NCI-H69 (cell line): ENCODE results near the gene MIA2.
A peak's percentile ranks its signal among the peaks of the same experiment; 100 is the strongest.

Source experiments
- DNase-seq: peaks from one replicate; lab custom pipeline; 2025; lab: John Stamatoyannopoulos, UW

MIA2 gene

GRCh38 chr14:39383741-39384140, 150.0 kb downstream of the MIA2 start:
- no peak for DNase-seq

- no peak for DNase-seq
Measured at GRCh38 chr14:39384177-39384576, 150.5 kb downstream of the MIA2 start.

GRCh38 chr14:39393289-39393688, 159.6 kb downstream of the MIA2 start:
- no peak for DNase-seq

DNA sequence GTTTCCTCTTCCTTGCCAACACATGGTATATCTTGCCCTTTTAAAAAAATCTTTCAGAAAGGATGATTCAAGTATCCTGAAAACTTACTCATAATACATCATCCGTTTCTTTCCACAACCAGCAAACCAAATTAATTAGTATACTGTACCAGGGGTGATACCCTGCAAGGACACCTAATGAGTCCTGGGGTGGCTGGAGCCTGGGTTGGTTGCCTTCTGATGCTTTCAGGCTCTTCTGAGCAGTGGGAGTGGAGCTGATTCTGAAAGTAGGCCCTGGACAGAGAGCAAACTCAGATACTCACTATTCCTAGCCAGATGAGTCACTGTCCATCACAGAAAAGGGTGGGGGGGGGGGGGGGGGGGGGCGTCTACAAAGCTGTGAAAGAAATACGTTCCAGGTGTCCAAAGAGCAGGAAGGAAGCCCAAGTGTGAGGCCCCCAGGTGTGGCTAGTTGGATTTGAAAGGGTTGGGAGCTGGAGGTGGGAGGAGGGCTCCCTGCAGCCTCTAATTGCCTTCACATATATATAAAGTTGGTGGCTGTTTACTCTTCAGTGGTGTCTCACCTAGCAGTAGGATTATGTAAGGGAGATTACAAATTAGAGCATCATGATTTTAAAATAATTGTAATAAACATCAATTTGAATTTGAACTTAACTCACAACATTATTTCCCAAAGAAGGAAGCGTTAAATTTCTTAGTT, 162.0 kb downstream of the MIA2 start:
- DNase-seq: peak; percentile 90

DNA sequence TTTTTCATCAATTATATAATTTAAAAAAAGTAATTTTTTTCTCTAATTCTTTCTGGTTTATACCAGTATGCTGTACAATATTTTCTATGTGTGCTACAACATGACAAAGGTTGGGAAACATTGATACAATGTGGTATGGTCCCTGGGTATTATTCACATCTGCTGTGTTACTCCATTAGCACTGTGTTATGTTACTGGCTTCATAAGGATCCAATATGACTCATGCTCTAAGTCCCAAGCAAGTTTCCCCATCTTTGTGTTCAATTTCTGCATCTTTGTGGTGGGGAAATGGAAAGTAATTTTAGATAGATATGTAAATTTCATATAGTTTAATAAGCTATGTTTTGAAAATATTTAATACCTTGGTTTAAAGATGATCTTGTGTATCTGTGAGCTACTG, 162.7 kb downstream of the MIA2 start:
- peak; percentile 24 for DNase-seq

GRCh38 chr14:39398382-39398781, 164.7 kb downstream of the MIA2 start:
- DNase-seq: peak; percentile 38

DNA sequence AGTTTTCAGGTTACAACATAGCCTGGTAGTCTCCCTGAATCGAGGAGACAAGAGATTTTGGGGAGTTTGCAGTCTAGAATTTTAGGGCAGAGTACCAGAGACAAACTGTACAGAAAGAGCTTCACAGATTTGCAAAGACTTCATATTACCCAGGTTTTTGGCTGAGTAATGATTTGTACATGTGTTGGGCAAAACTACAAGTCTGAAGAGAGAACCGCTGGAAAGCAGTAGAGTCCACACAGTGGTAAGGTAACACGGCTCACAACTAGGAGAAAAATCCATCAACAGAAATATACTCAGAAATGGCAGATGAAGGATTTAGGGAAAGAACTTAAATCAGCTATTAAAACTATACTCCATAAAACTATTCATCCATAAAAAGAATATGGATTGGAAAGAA, 172.8 kb downstream of the MIA2 start:
- DNase-seq: no peak

DNA sequence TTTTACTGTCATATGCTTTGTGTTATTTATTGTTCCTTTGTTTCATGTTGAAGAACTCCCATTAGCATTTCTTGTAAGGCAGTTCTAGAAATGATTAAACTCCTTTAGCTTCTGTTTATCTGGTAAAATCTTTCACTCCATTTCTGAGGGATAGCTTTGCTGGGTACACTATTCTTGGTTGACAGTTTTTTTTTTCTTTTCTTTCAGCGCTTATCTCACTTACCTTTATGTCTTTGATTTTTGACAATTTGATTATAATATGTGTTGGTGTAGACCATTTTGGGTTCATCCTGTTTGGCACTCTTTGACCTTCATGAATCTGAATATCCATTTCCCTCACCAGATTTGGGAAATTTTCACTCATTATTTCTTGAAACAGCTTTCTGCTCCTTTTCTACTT, 182.4 kb downstream of the MIA2 start:
- no peak for DNase-seq

DNA sequence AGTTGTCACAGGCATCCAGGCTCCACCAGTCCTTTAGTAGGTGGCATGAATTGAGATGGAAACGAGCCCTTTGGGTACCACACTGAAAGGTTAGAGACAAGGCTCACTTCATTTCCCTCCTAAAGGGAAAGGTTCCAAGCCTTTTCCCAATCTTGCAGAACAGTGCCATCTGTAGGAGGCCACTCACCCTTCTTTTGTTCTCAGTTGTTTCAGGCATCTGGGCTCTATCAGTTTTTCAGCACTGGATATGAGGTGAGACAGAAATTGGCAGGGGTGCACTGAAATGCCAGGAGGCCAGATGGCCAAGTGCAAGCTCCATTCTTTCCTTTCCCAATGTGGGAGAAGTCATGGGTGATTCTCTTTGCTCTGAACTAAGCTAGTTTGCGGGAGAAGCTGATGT, 183.3 kb downstream of the MIA2 start:
- DNase-seq: peak; percentile 84

- DNase-seq: peak; percentile 15
Measured at GRCh38 chr14:39419272-39419671, 185.6 kb downstream of the MIA2 start.

DNA sequence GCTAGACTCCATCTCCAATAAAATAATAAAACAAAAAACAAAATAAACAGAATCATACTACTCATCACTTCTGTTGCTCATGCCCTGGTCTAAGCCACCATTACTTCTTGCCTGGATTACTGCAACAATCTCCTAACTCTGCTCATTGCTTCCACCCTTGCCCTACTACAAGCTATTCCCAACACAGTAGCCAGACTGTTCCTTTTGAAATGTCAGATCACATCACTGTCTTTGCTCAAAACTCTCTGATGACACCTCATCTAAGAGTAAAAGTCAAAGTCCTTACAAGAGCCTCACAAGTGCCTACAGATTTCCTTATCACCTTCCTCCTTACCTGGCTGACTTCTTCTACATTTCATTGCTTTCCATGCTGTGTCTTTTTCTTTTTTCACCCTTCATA, 188.5 kb downstream of the MIA2 start:
- no peak for DNase-seq

GRCh38 chr14:39423793-39424192, 190.1 kb downstream of the MIA2 start:
- no peak for DNase-seq

DNA sequence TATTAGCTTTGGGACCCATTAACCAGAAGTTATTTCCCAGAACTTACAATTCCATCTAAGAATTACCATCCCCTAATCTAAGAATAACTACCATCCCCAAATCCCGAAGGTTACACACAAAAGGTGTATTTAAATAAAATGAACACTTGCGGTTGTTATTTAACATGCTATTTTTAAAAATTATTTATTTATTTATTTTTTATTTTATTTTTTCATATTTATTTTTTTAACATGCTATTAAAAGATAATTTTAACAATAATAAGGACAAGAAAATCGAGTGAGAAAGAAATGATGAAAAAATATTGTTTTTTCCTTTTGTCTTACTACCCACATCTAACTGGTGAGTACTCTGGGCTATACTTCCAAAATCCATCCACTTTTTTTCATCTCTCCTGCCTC, 192.2 kb downstream of the MIA2 start:
- no peak for DNase-seq

- DNase-seq: peak; percentile 54
Measured at GRCh38 chr14:39426605-39427004, 192.9 kb downstream of the MIA2 start.

GRCh38 chr14:39428118-39428517, 194.4 kb downstream of the MIA2 start:
- DNase-seq: no peak

DNA sequence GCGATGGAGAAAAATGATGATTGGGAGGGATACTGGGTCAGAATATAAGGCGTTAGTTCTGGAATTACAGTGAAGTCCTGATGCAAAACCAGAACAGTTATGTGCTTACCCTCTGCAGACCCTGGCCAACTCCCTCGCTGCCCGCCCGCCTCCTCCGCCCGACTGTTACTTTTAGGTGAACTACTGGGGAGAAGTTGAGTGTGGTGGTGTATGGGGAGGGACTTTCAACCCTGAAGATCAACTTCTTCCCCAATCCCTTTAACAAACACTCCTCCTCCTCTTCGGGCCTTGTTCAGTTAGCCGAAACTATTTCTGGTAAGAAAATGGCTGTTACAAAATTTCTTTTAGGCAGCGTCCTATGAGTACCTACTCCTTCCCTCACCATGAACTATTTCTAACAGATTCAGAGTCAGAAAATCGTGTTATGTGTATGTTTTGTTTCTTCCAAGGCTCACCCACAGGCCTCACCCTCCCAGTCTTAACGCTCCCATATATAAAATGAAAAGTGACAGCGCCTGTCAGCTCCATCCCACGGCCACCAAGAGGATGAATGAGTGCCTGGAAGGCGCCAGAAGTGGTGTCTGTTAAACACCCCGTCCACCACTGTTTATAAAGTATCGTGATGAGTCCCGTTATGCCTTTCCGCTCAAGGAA, 197.2 kb downstream of the MIA2 start:
- no peak for DNase-seq

DNA sequence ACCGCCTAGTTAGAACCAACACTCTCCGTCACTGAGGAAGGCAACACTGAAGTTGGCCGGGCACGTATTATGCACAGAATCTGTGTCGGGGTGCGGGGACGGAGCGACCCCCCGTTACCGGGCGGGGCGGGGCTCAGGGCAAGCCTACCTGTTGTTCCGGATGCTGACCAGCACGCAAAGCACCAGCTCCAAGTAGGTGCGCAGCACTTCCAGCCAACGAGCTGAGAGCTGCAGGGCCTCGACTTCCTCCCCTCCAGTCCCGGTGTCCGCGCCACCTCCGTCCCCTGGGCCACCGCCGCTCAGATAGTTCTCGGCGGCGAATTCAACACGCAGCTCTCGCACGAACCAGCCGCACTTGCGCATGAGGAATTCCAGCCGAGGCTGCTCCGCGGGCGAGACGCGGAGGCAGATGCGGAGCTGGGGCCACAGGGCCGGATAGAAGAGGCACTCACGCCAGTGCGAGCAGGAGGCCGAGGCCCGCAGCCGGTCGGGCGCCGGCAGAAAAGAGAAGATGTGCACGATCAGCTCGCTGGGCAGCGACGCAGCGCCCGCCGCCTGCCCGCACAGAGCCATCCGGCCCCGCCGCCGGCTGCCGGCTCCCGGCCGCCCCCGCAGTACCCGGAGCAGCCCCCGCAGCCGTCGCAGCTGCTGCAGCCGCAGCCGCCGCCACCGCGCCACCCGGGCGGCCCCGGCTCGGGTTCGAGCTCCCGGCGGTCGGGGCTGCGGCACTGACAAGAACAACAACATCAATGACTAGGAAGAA, 197.9 kb downstream of the MIA2 start:
- peak; percentile 68 for DNase-seq

DNA sequence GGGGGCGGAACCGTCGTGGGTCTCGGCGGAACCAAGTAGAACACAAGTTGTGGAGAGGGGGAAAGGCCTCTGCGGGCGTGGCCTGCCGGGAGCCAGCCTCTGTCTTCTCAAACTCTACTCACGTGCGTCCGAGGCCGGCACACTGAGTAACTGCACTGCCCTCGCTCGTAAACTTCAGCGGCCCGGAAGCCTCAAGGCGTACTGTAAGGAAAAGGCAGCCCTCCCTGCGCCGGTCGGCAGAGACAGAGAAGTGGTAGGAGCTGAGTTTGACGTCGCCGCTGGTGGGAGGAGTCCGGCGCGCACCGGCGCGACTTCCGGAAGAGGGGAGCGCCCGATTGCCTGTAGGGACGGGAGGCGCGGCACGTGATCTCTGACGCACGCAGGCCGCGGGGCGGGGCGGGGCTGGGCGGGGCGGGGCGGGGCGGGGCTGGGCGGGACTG, 198.5 kb downstream of the MIA2 start, which contains the start of gene FBXO33:
Gene FBXO33 (minus strand): TSS at position 255 of the 440 bp plus-strand sequence. CDS start 271 bp downstream, outside the sequence.
- DNase-seq: peak; percentile 98

GRCh38 chr14:39432619-39433451, 199.1 kb downstream of the MIA2 start:
- peak; percentile 98 for DNase-seq

DNA sequence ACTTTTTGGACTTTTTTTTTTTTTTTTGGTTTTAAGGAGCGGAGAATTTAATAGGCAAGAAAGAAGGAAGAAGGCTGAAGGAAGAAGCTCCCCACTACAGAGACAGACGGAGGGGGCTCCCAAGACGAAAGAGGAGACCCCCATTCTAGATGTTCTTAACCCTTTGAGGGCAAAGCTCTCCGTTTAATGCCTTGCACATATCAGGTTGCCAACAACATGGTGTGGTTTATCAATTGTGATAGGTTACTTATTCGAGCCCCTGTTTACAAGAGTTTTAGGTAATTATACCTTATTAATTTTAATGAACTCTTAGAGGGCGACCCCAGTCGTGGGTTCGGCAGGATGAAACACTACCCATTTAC, 199.7 kb downstream of the MIA2 start:
- peak; percentile 54 for DNase-seq

GRCh38 chr14:39434401-39434800, 200.7 kb downstream of the MIA2 start:
- peak; percentile 44 for DNase-seq

- no peak for DNase-seq
Measured at GRCh38 chr14:39435241-39435640, 201.5 kb downstream of the MIA2 start.
